OCI-LY3 (cell line): ENCODE measurements around the gene AHR.

ENCODE experiments used
- EZH2phosphoT487 ChIP-seq: fragments of 200-600 bp; shearing (Covaris generic); IDR thresholded peaks from 2 replicates; pipeline ENCODE4 v1.6.1; 2018; ENCODE audit warnings: antibody characterized with exemption, mixed run types, low read depth
- TF ChIP-seq, protein P1 (sequence below): fragments of 200-600, 300-600 bp; sonication (generic); IDR thresholded peaks from 2 replicates; pipeline ENCODE4 v1.5.1; 2014; ENCODE audit warnings: antibody characterized with exemption, low read length, low read depth

DNA sequence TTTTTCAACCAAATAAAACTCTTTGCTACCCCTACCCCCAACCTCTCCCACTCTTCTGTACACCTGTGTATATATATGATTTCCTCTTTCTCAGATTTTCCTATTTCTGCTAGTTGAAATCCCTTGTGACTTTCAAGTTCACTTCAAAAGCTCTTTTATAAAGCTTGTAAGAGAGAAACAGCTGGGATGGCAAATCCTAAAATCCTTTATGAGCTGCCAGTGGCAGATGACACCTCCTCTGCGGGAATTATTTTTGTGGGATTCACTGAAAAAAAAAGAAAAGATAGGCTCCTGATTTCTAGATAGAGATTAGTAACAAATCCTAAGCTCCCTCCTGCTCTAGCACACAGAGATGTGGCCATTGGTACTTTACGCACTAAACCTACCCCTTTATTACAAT lies 92.9 kb downstream of the AHR start:
- TF ChIP-seq, protein P1, sequence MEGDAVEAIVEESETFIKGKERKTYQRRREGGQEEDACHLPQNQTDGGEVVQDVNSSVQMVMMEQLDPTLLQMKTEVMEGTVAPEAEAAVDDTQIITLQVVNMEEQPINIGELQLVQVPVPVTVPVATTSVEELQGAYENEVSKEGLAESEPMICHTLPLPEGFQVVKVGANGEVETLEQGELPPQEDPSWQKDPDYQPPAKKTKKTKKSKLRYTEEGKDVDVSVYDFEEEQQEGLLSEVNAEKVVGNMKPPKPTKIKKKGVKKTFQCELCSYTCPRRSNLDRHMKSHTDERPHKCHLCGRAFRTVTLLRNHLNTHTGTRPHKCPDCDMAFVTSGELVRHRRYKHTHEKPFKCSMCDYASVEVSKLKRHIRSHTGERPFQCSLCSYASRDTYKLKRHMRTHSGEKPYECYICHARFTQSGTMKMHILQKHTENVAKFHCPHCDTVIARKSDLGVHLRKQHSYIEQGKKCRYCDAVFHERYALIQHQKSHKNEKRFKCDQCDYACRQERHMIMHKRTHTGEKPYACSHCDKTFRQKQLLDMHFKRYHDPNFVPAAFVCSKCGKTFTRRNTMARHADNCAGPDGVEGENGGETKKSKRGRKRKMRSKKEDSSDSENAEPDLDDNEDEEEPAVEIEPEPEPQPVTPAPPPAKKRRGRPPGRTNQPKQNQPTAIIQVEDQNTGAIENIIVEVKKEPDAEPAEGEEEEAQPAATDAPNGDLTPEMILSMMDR: no peak
- TF ChIP-seq EZH2phosphoT487: no peak
